ENCODE measurements around the gene APCDD1L.

DNA sequence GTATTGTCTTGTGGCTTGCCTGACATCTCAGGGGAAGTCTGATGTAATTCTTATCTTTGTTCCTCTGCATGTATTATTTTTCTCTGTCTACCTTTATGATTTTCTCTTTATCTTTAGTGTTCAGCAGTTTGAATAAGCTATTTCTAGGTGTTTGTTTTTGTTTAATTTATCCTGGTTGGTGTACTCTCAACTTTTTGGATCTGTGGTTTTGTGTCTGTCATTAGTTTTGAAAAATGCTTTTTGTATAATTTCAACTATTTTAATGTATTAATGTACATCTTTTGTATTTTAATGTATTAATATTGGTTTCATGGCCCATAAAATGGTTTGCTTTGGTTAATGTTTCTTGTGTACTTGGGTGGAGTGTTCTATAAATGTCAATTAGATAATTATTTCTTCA lies 15.9 kb upstream of the APCDD1L start:
- no peak for TF ChIP-seq POLR2A (IDR thresholded peaks at IDR 0.05; ENCODE audit: low read depth)
- TF ChIP-seq CTCF (IDR thresholded peaks at IDR 0.05) = no peak
